ENCODE measurements around the gene FGFR2.

- TF ChIP-seq TAF1 (IDR thresholded peaks at IDR 0.05; ENCODE audit: low read depth) (no peak), TCF12 (IDR thresholded peaks at IDR 0.05; ENCODE audit: low read depth) (no peak), YY1 (IDR thresholded peaks at IDR 0.05; ENCODE audit: low read depth) (no peak), MAX (IDR thresholded peaks at IDR 0.05) (no peak), EP300 (IDR thresholded peaks at IDR 0.05; ENCODE audit: borderline replicate concordance) (no peak), RAD21 (IDR thresholded peaks at IDR 0.05; ENCODE audit: low read depth) (no peak), FOXM1 (IDR thresholded peaks at IDR 0.05; ENCODE audit: borderline replicate concordance, low read depth) (no peak), USF1 (IDR thresholded peaks at IDR 0.05) (no peak), CREB1 (IDR thresholded peaks at IDR 0.05; ENCODE audit: low read depth) (no peak), TEAD4 (IDR thresholded peaks at IDR 0.05) (no peak), CEBPB (IDR thresholded peaks at IDR 0.05) (no peak), EGR1 (IDR thresholded peaks at IDR 0.05) (no peak), NFIC (IDR thresholded peaks at IDR 0.05) (no peak)
- TF ChIP-seq, protein P1, sequence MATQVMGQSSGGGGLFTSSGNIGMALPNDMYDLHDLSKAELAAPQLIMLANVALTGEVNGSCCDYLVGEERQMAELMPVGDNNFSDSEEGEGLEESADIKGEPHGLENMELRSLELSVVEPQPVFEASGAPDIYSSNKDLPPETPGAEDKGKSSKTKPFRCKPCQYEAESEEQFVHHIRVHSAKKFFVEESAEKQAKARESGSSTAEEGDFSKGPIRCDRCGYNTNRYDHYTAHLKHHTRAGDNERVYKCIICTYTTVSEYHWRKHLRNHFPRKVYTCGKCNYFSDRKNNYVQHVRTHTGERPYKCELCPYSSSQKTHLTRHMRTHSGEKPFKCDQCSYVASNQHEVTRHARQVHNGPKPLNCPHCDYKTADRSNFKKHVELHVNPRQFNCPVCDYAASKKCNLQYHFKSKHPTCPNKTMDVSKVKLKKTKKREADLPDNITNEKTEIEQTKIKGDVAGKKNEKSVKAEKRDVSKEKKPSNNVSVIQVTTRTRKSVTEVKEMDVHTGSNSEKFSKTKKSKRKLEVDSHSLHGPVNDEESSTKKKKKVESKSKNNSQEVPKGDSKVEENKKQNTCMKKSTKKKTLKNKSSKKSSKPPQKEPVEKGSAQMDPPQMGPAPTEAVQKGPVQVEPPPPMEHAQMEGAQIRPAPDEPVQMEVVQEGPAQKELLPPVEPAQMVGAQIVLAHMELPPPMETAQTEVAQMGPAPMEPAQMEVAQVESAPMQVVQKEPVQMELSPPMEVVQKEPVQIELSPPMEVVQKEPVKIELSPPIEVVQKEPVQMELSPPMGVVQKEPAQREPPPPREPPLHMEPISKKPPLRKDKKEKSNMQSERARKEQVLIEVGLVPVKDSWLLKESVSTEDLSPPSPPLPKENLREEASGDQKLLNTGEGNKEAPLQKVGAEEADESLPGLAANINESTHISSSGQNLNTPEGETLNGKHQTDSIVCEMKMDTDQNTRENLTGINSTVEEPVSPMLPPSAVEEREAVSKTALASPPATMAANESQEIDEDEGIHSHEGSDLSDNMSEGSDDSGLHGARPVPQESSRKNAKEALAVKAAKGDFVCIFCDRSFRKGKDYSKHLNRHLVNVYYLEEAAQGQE (IDR thresholded peaks at IDR 0.05; ENCODE audit: low read depth), result no peak
Observed at GRCh38 chr10:121468726-121469125, 129.5 kb downstream of the FGFR2 start.

Data from Ishikawa (cell line).